Body of pancreas (tissue), 4 donors: ENCODE measurements around the gene PLD1.

Source experiments
- CTCF ChIP-seq, 7 experiments: fragments of 450-650 bp in 4 of 7; fragments of 200-600 bp in 3 of 7; sonication (generic) in 3 of 7; IDR thresholded peaks; one replicate each; pipeline ENCODE4 v1.5.1; 2016 to 2019; ENCODE audit warnings: antibody characterized with exemption in 7 of 7
- POLR2A ChIP-seq, 3 donors: fragments of 450-650 bp; IDR thresholded peaks; one replicate each; pipeline ENCODE4 v1.6.1; 2016; ENCODE audit warnings: antibody characterized with exemption in 3 of 3, mild to moderate bottlenecking in 2 of 3

- no peak for TF ChIP-seq CTCF (IDR thresholded peaks at IDR 0.05)
- no peak for TF ChIP-seq POLR2A (IDR thresholded peaks at IDR 0.05)
Observed at GRCh38 chr3:171825222-171825828, 15.0 kb upstream of the PLD1 start.
